H1 (cell line): ENCODE results near the gene ABITRAM. TPM values are rescaled to one million over a fixed set of nuclear protein-coding genes. Genes with fewer than 3 reads are reported as not detected.

Source experiments
- CTCF ChIA-PET: fragments of 300-600 bp; sonication (Branson Sonifier 250); formaldehyde crosslinking; loops from one replicate; lab custom pipeline; 2021; ENCODE audit not compliant: partially characterized antibody; lab: Charles Lee
- POLR2A ChIA-PET: fragments of 300-600 bp; sonication (Branson Sonifier 250); formaldehyde crosslinking; loops from one replicate; lab custom pipeline; 2021; ENCODE audit warnings: inconsistent platforms; ENCODE audit not compliant: partially characterized antibody; lab: Charles Lee
- DNase-seq, 2 experiments: peaks; one replicate each; pipeline versions ENCODE4 v3.0.0 to v3.0.0-alpha.2; 2010 to 2022; ENCODE audit warnings: low spot score in 2 of 2, low read depth in 1 of 2, mixed read lengths in 1 of 2
- FAIRE-seq: peaks from 2 replicates; lab custom pipeline; 2011; peaks lifted over from hg19 to GRCh38; lab: Jason Lieb, UNC
- H2AFZ ChIP-seq: 2 replicates; pipeline ENCODE4 v1.8.1; 2012; ENCODE audit warnings: low read length, inconsistent platforms
- H2AK5ac ChIP-seq: 2 replicates; pipeline ENCODE4 v1.6.1; 2013; ENCODE audit warnings: low read depth, low read length
- H2BK120ac ChIP-seq: replicated peaks from 2 replicates; pipeline ENCODE3; 2013; ENCODE audit warnings: low read depth, low read length, inconsistent platforms
- H2BK12ac ChIP-seq: 2 replicates; pipeline ENCODE4 v1.6.1; 2013; ENCODE audit warnings: low read depth, low read length
- H2BK15ac ChIP-seq: 2 replicates; pipeline ENCODE4 v1.6.1; 2013; ENCODE audit warnings: low read length
- H2BK20ac ChIP-seq: 2 replicates; pipeline ENCODE4 v1.6.1; 2013; ENCODE audit warnings: low read length
- H2BK5ac ChIP-seq: 2 replicates; pipeline ENCODE4 v1.6.1; 2013; ENCODE audit warnings: low read depth, low read length
- H3K14ac ChIP-seq: 2 replicates; pipeline ENCODE4 v1.6.1; 2013; ENCODE audit warnings: inconsistent platforms; ENCODE audit not compliant: insufficient read length
- H3K18ac ChIP-seq: 2 replicates; pipeline ENCODE4 v1.6.1; 2013; ENCODE audit warnings: low read length; ENCODE audit errors: extremely low read depth
- H3K23ac ChIP-seq: 2 replicates; pipeline ENCODE4 v1.6.1; 2013; ENCODE audit warnings: inconsistent platforms; ENCODE audit not compliant: insufficient read length
- H3K23me2 ChIP-seq: 2 replicates; pipeline ENCODE4 v1.6.1; 2013; ENCODE audit warnings: low read depth, low read length
- H3K27ac ChIP-seq: 2 replicates; pipeline ENCODE4 v1.6.1; 2011; ENCODE audit warnings: low read depth, low read length, inconsistent platforms
- H3K27me3 ChIP-seq, 4 experiments: replicated peaks in 1 of 4; 1 replicate in 1 of 4; 2 replicates in 3 of 4; pipeline versions ENCODE4 v1.6.1 to v1.8.1; 2011 to 2013; ENCODE audit warnings: low read length in 3 of 4, mild to moderate bottlenecking in 3 of 4, inconsistent platforms in 2 of 4, mixed read lengths in 2 of 4, moderate library complexity in 1 of 4; ENCODE audit not compliant: control insufficient read depth in 3 of 4, insufficient read depth in 3 of 4; ENCODE audit errors: extremely low read depth in 1 of 4
- H3K36me3 ChIP-seq, 4 experiments: 2 replicates each; pipeline versions ENCODE4 v1.6.1 to v1.8.1; 2011 to 2013; ENCODE audit warnings: mild to moderate bottlenecking in 4 of 4, low read length in 3 of 4, moderate library complexity in 2 of 4, control low read depth in 1 of 4, inconsistent platforms in 1 of 4; ENCODE audit not compliant: insufficient read depth in 4 of 4, control insufficient read depth in 2 of 4
- H3K4ac ChIP-seq: replicated peaks from 2 replicates; pipeline ENCODE3; 2013; ENCODE audit warnings: low read length, low read depth, mixed read lengths, inconsistent platforms; ENCODE audit not compliant: insufficient read length
- H3K4me1 ChIP-seq, 4 experiments: replicated peaks in 1 of 4; 1 replicate in 1 of 4; 2 replicates in 3 of 4; pipeline versions ENCODE4 v1.6.1 to v1.8.1; 2011 to 2013; ENCODE audit warnings: low read length in 3 of 4, inconsistent platforms in 2 of 4, mixed read lengths in 1 of 4; ENCODE audit not compliant: insufficient read depth in 4 of 4, control insufficient read depth in 3 of 4
- H3K4me2 ChIP-seq, 2 experiments: 2 replicates each; pipeline versions ENCODE4 v1.6.1 to v1.8.1; 2011 to 2013; ENCODE audit warnings: low read depth in 2 of 2, low read length in 2 of 2, control low read depth in 1 of 2, inconsistent platforms in 1 of 2, mild to moderate bottlenecking in 1 of 2; ENCODE audit not compliant: insufficient read depth in 1 of 2
- H3K4me3 ChIP-seq, 4 experiments: fragments of 200-600, 300-600 bp in 1 of 4; sonication (generic), shearing (Covaris generic), sonication (Bioruptor Twin) in 1 of 4; 2 replicates each; pipeline versions ENCODE4 v1.5.1 to v1.8.1; 2011 to 2016; ENCODE audit warnings: low read length in 4 of 4, low read depth in 3 of 4, control low read depth in 2 of 4, inconsistent platforms in 2 of 4, mild to moderate bottlenecking in 2 of 4, mixed read lengths in 1 of 4, moderate library complexity in 1 of 4; ENCODE audit not compliant: insufficient read depth in 2 of 4; ENCODE audit errors: extremely low read depth in 1 of 4
- H3K56ac ChIP-seq: replicated peaks from 2 replicates; pipeline ENCODE3; 2013; ENCODE audit warnings: low read depth, mild to moderate bottlenecking, mixed read lengths, low read length, inconsistent platforms; ENCODE audit not compliant: insufficient read length
- H3K79me1 ChIP-seq: 2 replicates; pipeline ENCODE4 v1.6.1; 2013; ENCODE audit warnings: low read depth, low read length, control low read depth
- H3K79me2 ChIP-seq, 2 experiments: 2 replicates each; pipeline versions ENCODE4 v1.6.1 to v1.8.1; 2012 to 2013; ENCODE audit warnings: low read length in 2 of 2, mild to moderate bottlenecking in 2 of 2, inconsistent platforms in 1 of 2; ENCODE audit not compliant: insufficient read depth in 2 of 2, control insufficient read depth in 1 of 2
- H3K9ac ChIP-seq, 4 experiments: replicated peaks in 1 of 4; 1 replicate in 1 of 4; 2 replicates in 3 of 4; pipeline versions ENCODE4 v1.6.1 to v1.8.1; 2011 to 2013; ENCODE audit warnings: low read depth in 3 of 4, low read length in 3 of 4, control low read depth in 2 of 4, mild to moderate bottlenecking in 2 of 4, moderate library complexity in 2 of 4, inconsistent platforms in 1 of 4; ENCODE audit errors: extremely low read depth in 1 of 4
- H3K9me3 ChIP-seq, 2 experiments: 2 replicates each; pipeline versions ENCODE4 v1.6.1 to v1.8.1; 2012 to 2013; ENCODE audit warnings: mild to moderate bottlenecking in 2 of 2, moderate library complexity in 2 of 2, control low read depth in 1 of 2, inconsistent platforms in 1 of 2, low read depth in 1 of 2, low read length in 1 of 2, mixed read lengths in 1 of 2; ENCODE audit not compliant: insufficient read depth in 2 of 2
- H4K20me1 ChIP-seq, 2 experiments: replicated peaks in 1 of 2; 2 replicates each; pipeline versions ENCODE3 to v1.8.1; 2011 to 2013; ENCODE audit warnings: inconsistent platforms in 2 of 2, low read length in 2 of 2, mild to moderate bottlenecking in 1 of 2; ENCODE audit not compliant: insufficient read depth in 2 of 2, control insufficient read depth in 1 of 2
- H4K5ac ChIP-seq: 2 replicates; pipeline ENCODE4 v1.6.1; 2013; ENCODE audit warnings: low read length, low read depth, mixed read lengths, inconsistent platforms; ENCODE audit not compliant: insufficient read length
- H4K8ac ChIP-seq: 2 replicates; pipeline ENCODE4 v1.8.0; 2013; ENCODE audit warnings: mild to moderate bottlenecking, moderate library complexity, low read length, inconsistent platforms; ENCODE audit not compliant: insufficient read depth; ENCODE audit errors: extremely low read depth
- H4K91ac ChIP-seq: replicated peaks from 2 replicates; pipeline ENCODE3; 2013; ENCODE audit warnings: low read length, mixed read lengths, inconsistent platforms; ENCODE audit not compliant: insufficient read length
- FOSL1 ChIP-seq: IDR thresholded peaks from 2 replicates; pipeline ENCODE4 v1.6.1; 2011; ENCODE audit warnings: mild to moderate bottlenecking, low read depth, low read length, moderate library complexity; ENCODE audit not compliant: insufficient read depth
- HDAC6 ChIP-seq: IDR thresholded peaks from one replicate; pipeline ENCODE4 v1.7.1; 2012; ENCODE audit warnings: low read depth, mild to moderate bottlenecking, inconsistent platforms, low read length, moderate library complexity
- TEAD4 ChIP-seq: IDR thresholded peaks from 2 replicates; pipeline ENCODE4 v1.6.1; 2012; ENCODE audit warnings: low read depth, low read length, inconsistent platforms, mixed read lengths
- WGBS, 2 experiments: shearing (Covaris generic) in 1 of 2; methylation state at CpG; one replicate each; pipeline versions ENCODE4 v1.1.6 to v1.1.7; 2013 to 2015; ENCODE audit warnings: low lambda C conversion rate in 2 of 2, mixed read lengths in 2 of 2, inconsistent platforms in 1 of 2, low coverage in 1 of 2, missing lambda C conversion rate in 1 of 2; ENCODE audit not compliant: insufficient replicate concordance in 2 of 2, insufficient coverage in 1 of 2, insufficient read length in 1 of 2; ENCODE audit errors: extremely low coverage in 1 of 2, missing lambda C conversion rate in 1 of 2; 5-methylcytosine and 5-hydroxymethylcytosine counted together
- polyA plus RNA-seq, 7 experiments: library from polyadenylated mRNA; depleted of rRNA in 3 of 7; stranded (reverse) in 5 of 7; unstranded in 2 of 7; fragments of >200 nt in 5 of 7; fragments of 200-250 nt in 2 of 7; gene quantifications; 1 replicate in 5 of 7; 2 replicates in 1 of 7; 4 replicates in 1 of 7; pipeline versions ENCODE4 v1.2.1 to v1.2.3, GENCODE V29; 2011 to 2013; ENCODE audit warnings: missing spikeins in 2 of 7, mixed read lengths in 2 of 7
- total RNA-seq: library from RNA; stranded (reverse); fragmentation: NEBNext Ultra II Directional; extraction: Animal tissue kit (Norgen Biotek cat#: 25700); gene quantifications from 2 replicates; pipeline ENCODE4 v1.2.1, GENCODE V29; 2021

The ABITRAM gene
- total and polyA plus RNA-seq, 2 of the 8 experiments (the other 6 are each of a cell fraction or from before 2014, with no cell fraction given), result 8.4 to 9.0 TPM

GRCh38 chr9:108910914-108911313, 23.3 kb upstream of the ABITRAM start:
- Histone ChIP-seq H4K8ac (no peak overlapping the region), H2AFZ (no peak overlapping the region), H4K5ac (no peak overlapping the region), H2AK5ac (no peak overlapping the region), H3K56ac (no peak overlapping the region), H4K20me1 (peaks cover under 1 to 1% of the 10 kb centered on the region in 2 experiments), H3K27ac (no peak overlapping the region), H3K9ac (no peak overlapping the region), H3K18ac (no peak overlapping the region), H3K4ac (no peak overlapping the region), H2BK120ac (no peak overlapping the region), H3K27me3 (no peaks in the 10 kb centered on the region), H3K9me3 (no peaks in the 10 kb centered on the region), H3K4me3 (no peak overlapping the region), H3K23me2 (no peaks in the 10 kb centered on the region), H3K23ac (no peak overlapping the region), H2BK12ac (no peak overlapping the region), H2BK20ac (no peak overlapping the region), H2BK5ac (no peak overlapping the region), H3K4me2 (no peak overlapping the region), H3K79me2 (no peaks in the 10 kb centered on the region), H4K91ac (no peak overlapping the region), H3K14ac (no peak overlapping the region), H3K79me1 (no peaks in the 10 kb centered on the region), H3K4me1 (no peaks in the 10 kb centered on the region), H2BK15ac (no peak overlapping the region), H3K36me3 (peaks cover 7 to 59% (median 25%) of the 10 kb centered on the region in 4 experiments; a peak in 7 of 8 replicates)
- no peak for FAIRE-seq
- ChIA-PET POLR2A (no interaction called here), CTCF (interaction anchor here (1.5 kb wide), 1 partner anchor 12 kb away, joined by 3 read pairs; no protein-coding TSS in a partner anchor)
- DNase-seq, result no peak
- no peak for TF ChIP-seq FOSL1
- no peak for TF ChIP-seq HDAC6
- TF ChIP-seq TEAD4, result no peak
- whole genome bisulfite sequencing, 2 experiments, result 100% methylated on average over 2 of the region's 2 CpGs; no CpG with 5 or more reads in 1 of the 2 experiments
